Lower leg skin (tissue), 4 donors: Measurements from ENCODE around the gene ABHD2. TPM values are rescaled to one million over a fixed set of nuclear protein-coding genes. Genes with fewer than 3 reads are reported as not detected.

Source experiments
- DNase-seq, 2 donors: peaks; one replicate each; pipeline ENCODE4 v3.0.0-alpha.2; 2019; ENCODE audit warnings: low spot score in 2 of 2
- H3K4me3 ChIP-seq: fragments of 200-600 bp; sonication (generic); 2 replicates; pipeline ENCODE4 v1.5.1; 2017; ENCODE audit warnings: mild to moderate bottlenecking, low read depth; ENCODE audit not compliant: poor library complexity, severe bottlenecking
- POLR2A ChIP-seq, 2 donors: fragments of 450-650 bp; IDR thresholded peaks; one replicate each; pipeline ENCODE4 v1.6.1; 2016 to 2017; ENCODE audit warnings: antibody characterized with exemption in 2 of 2, mild to moderate bottlenecking in 1 of 2, moderate library complexity in 1 of 2
- WGBS, 2 donors: methylation state at CpG; one replicate each; pipeline ENCODE4 v1.1.5; 2018; 5-methylcytosine and 5-hydroxymethylcytosine counted together
- intact Hi-C: fragments of 100-400 bp; cut with DNase I; formaldehyde crosslinking; loops from one replicate; pipeline ENCODE4 v1.15.0; 2023; ENCODE audit warnings: low total_unique reads
- total RNA-seq, 4 donors: library from RNA; depleted of rRNA; stranded (reverse); fragments of >200 nt; gene quantifications; one replicate each; pipeline ENCODE4 v1.1.0, GENCODE V29; 2016
- TF ChIP-seq, protein P1 (sequence below), 3 donors: fragments of 450-650 bp; IDR thresholded peaks; one replicate each; pipeline ENCODE4 v1.5.1; 2016; ENCODE audit warnings: antibody characterized with exemption in 3 of 3, mild to moderate bottlenecking in 3 of 3, moderate library complexity in 2 of 3

Gene ABHD2
- total RNA-seq, 4 donors from 2014 or later: 21.5 to 57.3 (median 38.5) TPM

DNA sequence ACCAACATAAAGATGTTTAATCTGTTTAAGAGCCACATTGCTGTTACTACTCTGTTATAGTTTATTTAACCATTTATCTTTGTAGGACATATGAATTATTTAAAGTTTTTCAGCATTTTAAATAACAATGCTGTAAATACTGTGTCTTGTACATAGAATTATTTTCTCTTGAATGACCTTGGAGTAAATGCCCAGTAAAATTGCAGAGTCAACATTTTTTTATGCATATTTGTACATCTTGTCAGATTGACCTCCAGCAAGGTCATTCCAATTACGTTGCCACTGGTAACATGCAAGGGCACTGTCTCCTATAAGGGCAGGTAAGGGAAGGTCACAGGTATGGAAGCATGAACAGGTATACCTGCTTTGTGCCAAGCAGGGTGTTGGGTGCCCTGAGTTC lies 68.8 kb downstream of the ABHD2 start:
- intact Hi-C loops: no loop called here
- no peak overlapping the region for H3K4me3 ChIP-seq
- WGBS, 2 donors: 86 to 96% methylated on average over 1 of the region's 1 CpG
- TF ChIP-seq, protein P1, sequence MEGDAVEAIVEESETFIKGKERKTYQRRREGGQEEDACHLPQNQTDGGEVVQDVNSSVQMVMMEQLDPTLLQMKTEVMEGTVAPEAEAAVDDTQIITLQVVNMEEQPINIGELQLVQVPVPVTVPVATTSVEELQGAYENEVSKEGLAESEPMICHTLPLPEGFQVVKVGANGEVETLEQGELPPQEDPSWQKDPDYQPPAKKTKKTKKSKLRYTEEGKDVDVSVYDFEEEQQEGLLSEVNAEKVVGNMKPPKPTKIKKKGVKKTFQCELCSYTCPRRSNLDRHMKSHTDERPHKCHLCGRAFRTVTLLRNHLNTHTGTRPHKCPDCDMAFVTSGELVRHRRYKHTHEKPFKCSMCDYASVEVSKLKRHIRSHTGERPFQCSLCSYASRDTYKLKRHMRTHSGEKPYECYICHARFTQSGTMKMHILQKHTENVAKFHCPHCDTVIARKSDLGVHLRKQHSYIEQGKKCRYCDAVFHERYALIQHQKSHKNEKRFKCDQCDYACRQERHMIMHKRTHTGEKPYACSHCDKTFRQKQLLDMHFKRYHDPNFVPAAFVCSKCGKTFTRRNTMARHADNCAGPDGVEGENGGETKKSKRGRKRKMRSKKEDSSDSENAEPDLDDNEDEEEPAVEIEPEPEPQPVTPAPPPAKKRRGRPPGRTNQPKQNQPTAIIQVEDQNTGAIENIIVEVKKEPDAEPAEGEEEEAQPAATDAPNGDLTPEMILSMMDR (IDR thresholded peaks at IDR 0.05): no peak
- no peak for TF ChIP-seq POLR2A (IDR thresholded peaks at IDR 0.05)
- DNase-seq: no peak

DNA sequence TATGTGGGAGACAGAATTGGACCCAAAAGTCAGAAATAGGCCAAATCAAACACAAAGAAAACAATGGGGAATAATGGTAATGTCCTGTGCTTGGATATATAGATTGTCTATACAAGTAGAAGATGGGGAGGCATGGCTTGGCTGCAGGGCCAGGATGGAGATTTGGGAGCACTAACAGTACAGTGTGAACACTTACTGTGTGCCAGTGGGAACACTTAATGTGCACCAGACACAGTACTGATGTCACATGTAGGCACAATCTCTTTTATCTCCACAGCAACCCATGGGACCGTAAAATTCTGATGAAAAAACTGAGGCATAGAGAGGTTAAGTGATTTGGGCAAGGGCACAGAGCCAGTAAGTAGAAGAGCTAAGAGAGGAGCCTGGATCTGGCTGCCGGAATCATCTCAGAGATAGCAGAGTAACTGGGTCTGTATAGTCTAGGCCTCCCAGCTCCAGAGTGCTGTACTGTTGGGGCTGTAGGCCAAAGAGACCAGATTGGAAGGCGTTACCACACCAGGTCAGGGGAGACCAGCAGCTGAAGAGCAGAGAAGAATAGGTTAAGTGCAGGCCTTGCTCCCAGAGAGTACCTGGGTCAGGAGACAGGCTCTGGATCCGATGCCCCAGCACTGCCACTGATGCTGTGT lies 69.8 kb downstream of the ABHD2 start:
- DNase-seq: peak in 1 of 2 donors; percentile 50
- 79 to 82% methylated on average over 4 of the region's 4 CpGs for WGBS, 2 donors
- no peak overlapping the region for H3K4me3 ChIP-seq
- intact Hi-C loops: no loop called here
- TF ChIP-seq, protein P1 (IDR thresholded peaks at IDR 0.05): no peak

DNA sequence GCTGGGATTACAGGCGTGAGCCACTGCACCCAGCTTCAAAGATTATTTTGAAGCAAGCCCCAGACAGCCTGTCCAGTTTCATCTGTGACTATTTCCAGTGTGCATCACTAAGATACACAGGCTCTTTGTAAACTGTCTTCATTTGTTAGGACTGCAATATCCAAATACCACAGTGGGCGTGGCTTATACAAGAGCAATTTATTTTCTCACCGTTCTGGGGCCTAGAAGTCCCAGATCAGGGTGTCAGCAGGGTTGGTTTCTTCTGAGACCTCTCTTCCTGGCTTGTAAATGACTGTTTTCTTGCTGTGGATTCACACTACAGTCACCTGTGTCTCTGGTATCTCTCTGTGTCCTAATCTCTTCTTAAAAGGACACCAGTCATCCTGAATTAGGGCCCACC lies 73.4 kb downstream of the ABHD2 start:
- peak in 1 of 2 donors; percentile 20 for DNase-seq
- TF ChIP-seq, protein P1 (IDR thresholded peaks at IDR 0.05): no peak
- no peak for TF ChIP-seq POLR2A (IDR thresholded peaks at IDR 0.05)
- intact Hi-C loops: no loop called here
- H3K4me3 ChIP-seq: no peak overlapping the region
- WGBS, 2 donors: 71 to 74% methylated on average over 3 of the region's 3 CpGs

DNA sequence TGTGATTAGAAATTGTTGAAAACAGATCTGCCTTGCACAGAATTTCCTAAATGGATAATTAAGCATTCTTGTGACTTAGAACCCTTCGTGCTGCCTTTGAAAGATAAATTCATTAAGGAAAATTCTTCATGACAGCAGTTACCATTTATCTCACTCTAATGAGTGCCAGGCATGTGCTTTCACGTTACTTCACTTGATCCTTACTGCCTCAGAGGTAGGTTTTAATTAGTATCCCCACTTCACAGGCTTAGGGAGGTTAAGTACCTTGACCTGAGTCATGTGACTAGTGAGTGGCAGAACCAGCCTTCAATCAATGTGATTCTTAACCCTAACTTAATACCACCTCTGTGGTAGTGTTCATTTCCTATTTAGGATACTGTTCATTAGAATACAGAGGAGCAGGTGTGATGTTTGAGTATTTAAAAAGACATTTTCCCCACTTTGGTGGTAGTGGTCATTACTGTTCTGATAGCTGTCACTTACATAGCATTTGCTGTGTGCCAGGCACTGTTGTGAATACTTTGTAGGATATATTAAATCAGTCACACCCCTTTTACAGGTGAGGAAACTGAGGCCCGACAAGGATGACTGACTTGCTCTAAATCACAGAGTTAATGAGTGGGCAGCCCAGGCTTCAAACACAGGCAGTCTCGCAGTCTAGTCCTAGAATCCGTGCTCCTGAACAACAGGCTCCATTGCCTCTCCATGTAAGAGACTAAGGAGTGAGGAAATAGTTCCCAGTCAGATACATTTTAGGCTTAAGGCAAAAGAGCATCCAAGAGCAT lies 75.2 kb downstream of the ABHD2 start:
- WGBS, 2 donors: 88% methylated on average over 5 of the region's 5 CpGs
- intact Hi-C loops: no loop called here

DNA sequence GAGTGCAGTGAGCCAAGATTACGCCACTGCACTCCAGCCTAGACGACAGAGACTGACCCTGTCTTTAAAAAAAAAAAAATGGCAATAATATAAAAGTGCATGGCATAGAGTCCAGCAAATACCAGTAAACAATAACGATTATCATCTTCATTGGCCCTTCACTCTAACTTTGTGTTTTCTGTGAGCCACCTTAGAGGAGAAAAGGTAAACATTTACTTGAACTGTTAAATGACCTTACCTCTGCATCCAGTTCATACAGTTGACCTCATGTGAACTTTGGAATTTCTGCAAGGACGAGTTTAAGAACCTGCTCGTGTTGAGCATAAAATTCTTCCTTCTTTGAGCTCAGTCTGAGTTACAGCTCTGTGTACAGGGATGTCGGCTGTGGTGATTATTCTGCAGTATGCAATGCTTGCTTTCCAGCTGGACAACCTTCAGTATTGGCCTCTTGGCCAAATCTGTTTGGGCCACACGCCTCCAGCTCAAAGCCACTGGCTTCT lies 76.5 kb downstream of the ABHD2 start:
- TF ChIP-seq, protein P1 (IDR thresholded peaks at IDR 0.05): no peak
- no peak for TF ChIP-seq POLR2A (IDR thresholded peaks at IDR 0.05)
- intact Hi-C loops: no loop called here
- WGBS, 2 donors: 68 to 71% methylated on average over 7 of the region's 7 CpGs
- H3K4me3 ChIP-seq: no peak overlapping the region
- DNase-seq: no peak

More for the DNA sequence above, 75.2 kb downstream of the ABHD2 start:
- no peak overlapping the region for H3K4me3 ChIP-seq
- peak in 1 of 2 donors; percentile 52 for DNase-seq
- TF ChIP-seq POLR2A (IDR thresholded peaks at IDR 0.05): no peak
- TF ChIP-seq, protein P1 (IDR thresholded peaks at IDR 0.05): no peak
